Activated naive CD8-positive, alpha-beta T cell treated with anti-CD3 and anti-CD28 coated beads, Interleukin-2, amount 50 U/mL, for 16 hours (primary cell): ENCODE results near the gene CCSER2.
"Not testable (repeated sequence)": the region's sequence is repeated elsewhere in the genome, so short reads cannot be mapped to it uniquely, and the experiment has no call there.

Source experiments
- DNase-seq: peaks from one replicate; pipeline ENCODE4 v3.0.0-alpha.2; 2020; ENCODE audit warnings: low read depth, low spot score

CCSER2 gene

GRCh38 chr10:84347575-84348002 is 19.2 kb downstream of the CCSER2 start:
- DNase-seq = not testable (repeated sequence)

- no peak for DNase-seq
Observed at GRCh38 chr10:84348447-84348846, 20.1 kb downstream of the CCSER2 start.

GRCh38 chr10:84348860-84349259 is 20.5 kb downstream of the CCSER2 start:
- no peak for DNase-seq

GRCh38 chr10:84352251-84352842 is 24.0 kb downstream of the CCSER2 start:
- DNase-seq = peak; percentile 27

- DNase-seq = no peak
Observed at GRCh38 chr10:84353052-84353803, 24.8 kb downstream of the CCSER2 start.

- no peak for DNase-seq
Observed at GRCh38 chr10:84354623-84355022, 26.2 kb downstream of the CCSER2 start.

- no peak for DNase-seq
Observed at GRCh38 chr10:84355106-84355505, 26.7 kb downstream of the CCSER2 start.

- no peak for DNase-seq
Observed at GRCh38 chr10:84356928-84357327, 28.5 kb downstream of the CCSER2 start.

- DNase-seq = no peak
Observed at GRCh38 chr10:84358743-84359142, 30.4 kb downstream of the CCSER2 start.

- no peak for DNase-seq
Observed at GRCh38 chr10:84360637-84361365, 32.4 kb downstream of the CCSER2 start.

GRCh38 chr10:84365335-84365881 is 37.0 kb downstream of the CCSER2 start:
- DNase-seq = no peak

GRCh38 chr10:84366041-84366440 is 37.7 kb downstream of the CCSER2 start:
- no peak for DNase-seq

- DNase-seq = no peak
Observed at GRCh38 chr10:84367256-84367655, 38.9 kb downstream of the CCSER2 start.

- DNase-seq = no peak
Observed at GRCh38 chr10:84368828-84369227, 40.4 kb downstream of the CCSER2 start.

- DNase-seq = no peak
Observed at GRCh38 chr10:84370283-84370682, 41.9 kb downstream of the CCSER2 start.

GRCh38 chr10:84371944-84372343 is 43.6 kb downstream of the CCSER2 start:
- no peak for DNase-seq

- DNase-seq = no peak
Observed at GRCh38 chr10:84373000-84373399, 44.6 kb downstream of the CCSER2 start.

GRCh38 chr10:84374455-84374854 is 46.1 kb downstream of the CCSER2 start:
- no peak for DNase-seq

GRCh38 chr10:84375011-84375410 is 46.6 kb downstream of the CCSER2 start:
- DNase-seq = no peak

- DNase-seq = no peak
Observed at GRCh38 chr10:84375881-84376280, 47.5 kb downstream of the CCSER2 start.

- DNase-seq = no peak
Observed at GRCh38 chr10:84388148-84388547, 59.8 kb downstream of the CCSER2 start.

- DNase-seq = no peak
Observed at GRCh38 chr10:84390364-84390763, 62.0 kb downstream of the CCSER2 start.
